Stimulated activated CD4-positive, alpha-beta T cell treated with anti-CD3 and anti-CD28 coated beads, Interleukin-12 subunit alpha, Interleukin-12 subunit beta, amount 100 ng/mL, for 48 hours (primary cell): ENCODE results near the gene ATP11A.

ENCODE experiments used
- DNase-seq, 3 donors: peaks; one replicate each; pipeline ENCODE4 v3.0.0-alpha.2; 2020; ENCODE audit warnings: low read depth in 2 of 3, low spot score in 1 of 3

Gene ATP11A

DNA sequence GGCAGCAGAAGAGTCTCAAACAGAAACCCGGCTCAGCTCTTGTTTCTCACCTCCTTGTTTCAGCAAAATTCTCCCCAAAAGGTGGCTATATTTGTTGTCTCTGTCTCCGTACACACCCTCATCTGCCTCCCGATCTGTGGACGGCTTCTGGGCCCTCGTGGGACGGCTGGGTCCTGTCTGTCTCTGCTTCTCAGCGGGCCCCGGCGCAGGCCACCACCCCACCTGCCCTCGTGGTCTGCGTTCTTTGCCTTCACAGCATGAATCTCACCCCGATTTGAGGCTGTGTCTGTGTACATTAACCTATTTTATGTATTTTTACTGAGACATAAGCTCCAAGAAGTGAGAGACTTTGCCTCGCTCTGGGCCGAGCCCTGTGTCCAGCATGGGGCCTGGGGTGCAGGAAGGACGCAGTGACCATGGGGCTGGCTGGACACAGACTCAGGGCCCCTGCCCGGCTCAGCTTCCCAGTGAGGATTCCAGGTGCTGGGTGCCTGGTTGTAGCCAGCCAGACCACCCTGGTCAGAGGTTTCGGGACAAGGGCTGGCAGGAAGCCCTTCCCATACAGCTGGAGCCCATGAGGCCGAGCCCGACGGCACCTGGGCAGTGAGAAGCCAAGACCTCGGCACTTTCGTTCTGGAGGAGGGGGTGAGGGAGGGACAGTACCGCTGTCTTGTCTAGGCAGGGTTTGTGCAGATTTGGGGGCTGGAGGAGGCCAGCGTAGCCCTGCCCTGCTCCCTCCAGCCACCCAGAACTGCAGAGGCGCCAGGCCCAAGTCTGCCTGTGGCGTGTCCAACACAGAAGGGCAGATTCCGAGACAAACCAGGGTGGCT, 200.7 kb downstream of the ATP11A start:
- DNase-seq: no peak

- DNase-seq: no peak
Measured at GRCh38 chr13:112891477-112892401, 201.9 kb downstream of the ATP11A start.

GRCh38 chr13:112892426-112893206, 202.8 kb downstream of the ATP11A start:
- no peak for DNase-seq

DNA sequence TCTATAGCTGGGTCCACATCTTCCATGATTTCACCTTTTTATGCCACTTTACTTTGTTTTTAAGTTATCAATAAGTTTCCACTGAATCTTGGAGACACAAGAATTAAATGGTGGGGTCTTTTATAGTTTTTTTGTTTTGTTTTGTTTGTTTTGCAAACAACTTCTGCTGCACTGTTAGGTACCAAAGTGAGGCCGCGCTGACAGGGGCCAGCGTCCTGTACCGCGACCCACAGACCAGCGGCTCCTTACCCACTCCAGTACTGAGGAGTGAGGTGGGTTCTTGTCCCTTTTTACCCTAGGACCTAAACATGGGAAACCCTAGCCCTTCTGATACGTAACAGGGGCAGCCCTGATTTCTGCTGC, 203.3 kb downstream of the ATP11A start:
- DNase-seq: no peak

DNA sequence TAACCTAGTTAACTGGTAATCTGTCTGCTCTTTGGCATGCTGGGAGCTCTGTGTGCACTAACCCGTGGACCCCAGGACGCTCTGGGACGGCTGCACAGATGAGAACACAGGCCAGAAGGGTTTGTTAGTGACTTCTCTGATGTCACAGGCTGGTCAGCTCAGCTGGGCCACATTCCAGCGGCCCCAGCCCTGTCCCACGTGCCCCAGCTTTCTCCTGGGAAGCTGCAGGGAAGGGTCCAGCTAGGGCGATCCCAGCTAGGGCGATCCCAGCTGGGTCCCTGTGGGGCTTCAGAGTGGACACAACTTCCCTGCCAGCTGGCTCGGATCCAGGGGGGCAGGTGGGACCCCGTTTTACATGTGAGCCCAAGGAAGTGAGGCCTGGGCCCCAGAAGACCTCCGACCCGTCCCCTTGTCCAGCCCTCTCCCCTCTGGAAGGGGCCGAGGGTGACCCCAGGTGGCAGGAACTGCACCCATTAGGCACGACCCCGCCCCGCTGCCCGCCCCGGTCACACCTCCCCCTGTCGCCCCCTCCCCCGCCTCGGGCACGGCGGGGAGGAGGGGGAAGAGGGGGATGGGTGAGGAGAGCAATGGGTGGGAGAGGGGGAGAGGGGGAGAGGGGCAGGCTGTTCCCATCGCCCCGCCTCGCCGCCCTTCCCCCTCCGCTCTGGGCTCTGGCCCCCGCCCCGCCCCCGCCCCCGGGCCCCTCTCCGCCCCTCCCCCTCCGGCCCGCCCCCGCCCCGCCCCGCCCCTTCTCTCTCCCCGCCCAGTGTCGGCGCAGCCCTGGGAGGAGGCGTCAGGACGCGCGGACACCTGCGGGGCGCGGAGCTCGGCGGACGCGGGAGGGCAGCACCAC, 204.0 kb downstream of the ATP11A start:
- no peak for DNase-seq

- no peak for DNase-seq
Measured at GRCh38 chr13:112894423-112894672, 204.5 kb downstream of the ATP11A start.

DNA sequence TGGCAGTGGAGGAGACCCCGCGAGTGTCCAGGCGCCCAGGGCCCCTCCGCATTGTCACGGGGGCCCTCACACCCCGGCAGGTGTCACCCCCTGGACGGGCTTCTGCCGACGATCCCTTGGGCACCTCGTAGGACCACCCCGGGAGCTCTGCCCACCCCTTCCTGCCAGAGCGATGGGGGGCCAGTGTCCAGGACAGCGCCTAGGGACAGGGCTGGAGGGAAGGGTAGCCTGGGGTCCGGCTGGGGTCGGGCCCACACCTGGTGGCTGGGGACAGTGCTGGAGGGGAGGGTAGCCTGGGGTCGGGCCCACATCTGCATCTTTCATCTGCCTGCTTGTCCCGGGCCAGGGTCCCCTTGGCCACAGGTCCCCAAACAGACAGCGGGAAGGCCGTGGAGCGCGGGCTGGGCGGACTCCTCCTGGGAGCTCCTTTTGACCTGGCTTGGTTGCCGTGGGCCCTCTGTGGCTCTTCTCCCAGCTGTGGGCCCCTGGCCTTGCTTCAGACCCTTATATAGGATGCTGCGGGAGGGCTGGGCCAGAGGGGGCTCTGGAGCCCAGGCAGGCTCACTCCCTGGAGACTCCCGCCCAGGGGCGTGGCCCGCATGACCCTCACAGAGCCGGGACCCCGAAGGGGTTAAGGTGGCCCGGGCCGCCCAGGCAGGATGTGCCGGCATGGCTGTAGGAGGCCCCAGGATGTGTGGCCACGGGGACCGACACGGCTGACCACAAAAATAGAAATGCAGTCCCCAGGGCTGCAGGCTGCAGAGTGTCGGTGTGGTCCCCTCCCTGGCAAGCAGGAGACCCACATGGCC, 205.0 kb downstream of the ATP11A start:
- no peak for DNase-seq

GRCh38 chr13:112895521-112896465, 206.0 kb downstream of the ATP11A start:
- DNase-seq: no peak

GRCh38 chr13:112896736-112897602, 207.1 kb downstream of the ATP11A start:
- no peak for DNase-seq

GRCh38 chr13:112897603-112897955, 207.7 kb downstream of the ATP11A start:
- no peak for DNase-seq

- DNase-seq: no peak
Measured at GRCh38 chr13:112897956-112898620, 208.2 kb downstream of the ATP11A start.

- DNase-seq: no peak
Measured at GRCh38 chr13:112898621-112899280, 208.9 kb downstream of the ATP11A start.

DNA sequence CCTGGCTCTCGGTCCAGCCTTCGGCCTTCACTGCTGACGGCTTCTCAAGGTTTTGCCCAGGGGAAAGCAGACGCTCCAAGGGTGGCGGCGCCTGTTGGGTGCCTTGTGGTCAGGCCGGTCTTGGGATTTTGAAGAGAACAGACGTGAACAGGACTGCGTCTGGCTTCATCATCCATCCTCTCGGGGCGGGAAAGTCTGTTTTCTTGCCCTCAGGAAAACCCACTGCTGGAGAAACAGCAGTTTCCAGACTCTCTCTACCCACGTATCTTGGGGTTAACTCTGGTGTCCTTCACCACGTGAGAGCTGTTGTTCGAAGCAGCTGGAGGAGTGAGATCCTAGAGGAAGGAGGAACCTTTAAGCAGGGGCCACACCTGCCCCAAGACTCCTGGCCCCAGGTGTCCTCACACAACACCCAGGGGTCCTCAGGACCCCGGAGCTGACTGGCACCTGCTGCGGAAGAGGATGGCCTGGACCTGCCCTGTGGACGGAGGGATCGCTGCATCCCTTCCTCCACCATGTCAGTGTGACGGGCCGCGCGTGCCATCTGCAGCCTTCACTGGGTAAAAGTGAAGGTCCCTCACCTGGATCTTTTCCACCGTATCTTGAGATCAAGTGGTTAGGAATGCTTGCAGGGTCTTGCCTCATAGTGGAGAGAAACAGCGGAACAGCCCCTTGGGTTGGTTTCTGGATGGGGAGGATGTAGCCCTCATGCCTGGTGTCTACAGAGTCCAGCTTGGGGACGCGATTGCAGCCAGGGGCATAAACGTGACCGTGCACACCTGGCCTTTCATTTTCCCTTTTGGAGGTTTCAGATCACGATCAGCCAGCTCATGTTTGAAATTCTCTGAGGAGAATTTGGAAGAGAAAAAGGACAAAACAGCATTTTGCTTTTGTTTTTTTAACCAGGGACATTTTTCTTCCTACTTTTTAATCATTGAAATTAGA, 209.7 kb downstream of the ATP11A start:
- no peak for DNase-seq

DNA sequence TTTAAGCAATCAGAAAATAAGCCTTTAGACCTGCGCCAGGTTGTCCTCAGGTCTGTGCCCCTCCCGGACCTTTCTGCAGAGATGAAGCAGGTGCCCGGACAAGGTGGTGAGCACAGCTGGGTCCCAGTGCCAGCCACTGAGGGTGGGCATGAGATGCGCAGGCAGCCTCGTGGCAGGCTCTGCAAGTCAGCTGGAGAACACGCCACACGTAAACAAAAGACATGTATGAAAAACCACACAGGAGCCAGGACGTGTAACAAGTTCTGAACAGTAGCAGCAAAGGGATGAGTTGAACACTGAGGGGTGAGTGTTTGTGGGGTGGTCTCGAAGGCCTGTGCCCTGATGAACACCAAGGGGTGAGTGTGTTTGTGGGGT, 210.4 kb downstream of the ATP11A start:
- DNase-seq: no peak

DNA sequence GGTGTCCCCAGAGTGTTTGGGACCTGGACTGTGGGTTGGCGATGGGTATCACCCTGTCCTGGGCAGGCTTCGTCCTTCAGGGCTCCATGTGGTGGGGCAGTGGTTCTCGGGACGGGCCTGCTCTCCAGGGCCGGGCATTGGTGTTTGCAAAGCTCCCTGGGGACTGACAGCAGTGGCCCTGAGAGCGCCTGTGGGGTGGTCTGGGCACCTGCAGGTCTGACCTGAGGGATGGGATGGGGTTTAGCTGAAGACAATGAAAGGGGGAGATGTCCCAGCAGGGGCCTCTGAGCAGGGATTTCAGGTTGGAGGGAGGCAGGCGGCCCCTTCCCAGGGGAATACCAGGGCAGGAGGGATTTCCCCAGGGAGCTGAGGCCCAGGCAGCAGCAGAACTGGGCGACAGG, 210.9 kb downstream of the ATP11A start:
- no peak for DNase-seq

GRCh38 chr13:112902101-112902651, 212.3 kb downstream of the ATP11A start:
- DNase-seq: no peak
